ENCODE measurements around the gene EPS15. TPM values are rescaled to one million over a fixed set of nuclear protein-coding genes. Genes with fewer than 3 reads are reported as not detected.

The EPS15 gene
- total and polyA plus RNA-seq, 9 of the 15 experiments (the other 6 are each of a cell fraction or from before 2014, with no cell fraction given): 23.1 to 69.0 (median 41.7) TPM

- TF ChIP-seq YY1 (IDR thresholded peaks at IDR 0.05; ENCODE audit: borderline replicate concordance in 1 of 3, control insufficient read depth in 1 of 3, extremely low read depth in 1 of 3, insufficient read depth in 3 of 3, insufficient read length in 1 of 3, insufficient replicate concordance in 2 of 3, low read depth in 1 of 3, low read length in 2 of 3) (peak in 1 of 3 experiments; percentile 49), GATA2 (CRISPR knock-in tag; IDR thresholded peaks at IDR 0.05) (peak; percentile 13; the same call in 1 of the 2 replicates), POLR2H (tag; IDR thresholded peaks at IDR 0.05; ENCODE audit: low read depth) (peak; percentile 1; the same call in 1 of the 2 replicates), ZNF785 (CRISPR knock-in tag; IDR thresholded peaks at IDR 0.05) (no peak), MEIS2 (IDR thresholded peaks at IDR 0.05; ENCODE audit: partially characterized antibody) (peak; percentile 71), LEF1 (IDR thresholded peaks at IDR 0.05) (peak; percentile 73), NR4A1 (CRISPR knock-in tag; IDR thresholded peaks at IDR 0.05) (no peak), NR4A1 (tag; IDR thresholded peaks at IDR 0.05) (no peak), NRF1 (conservative IDR thresholded peaks at IDR 0.05 in 1 of 2, IDR thresholded peaks at IDR 0.05 in 1 of 2) (0 out of 4 replicates have a peak, but pooled peaks of 1 of the 2 experiments have one; percentile 9), ZFPM2 (CRISPR knock-in tag; IDR thresholded peaks at IDR 0.05) (no peak), SFPQ (IDR thresholded peaks at IDR 0.05; ENCODE audit: low read depth, low read length) (no peak), ETS2 (tag; IDR thresholded peaks at IDR 0.05; ENCODE audit: borderline replicate concordance, poor library complexity, severe bottlenecking) (no peak), MTA3 (IDR thresholded peaks at IDR 0.05; ENCODE audit: borderline replicate concordance) (peak; percentile 61; the same call in 1 of the 2 replicates), ETV6 (IDR thresholded peaks at IDR 0.05; ENCODE audit: borderline replicate concordance in 1 of 2, low read depth in 2 of 2, low read length in 1 of 2) (peak in 1 of 2 experiments; percentile 61; a peak in 1 of 4 replicates), ETV6 (CRISPR knock-in tag; IDR thresholded peaks at IDR 0.05; ENCODE audit: borderline replicate concordance) (no peak), ZNF316 (IDR thresholded peaks at IDR 0.05) (peak; percentile 84), NR2F6 (CRISPR knock-in tag; IDR thresholded peaks at IDR 0.05) (no peak), HINFP (tag; conservative IDR thresholded peaks at IDR 0.05; ENCODE audit: low read depth) (0 out of 2 replicates have a peak, but pooled peaks have one; percentile 1), CBX1 (IDR thresholded peaks at IDR 0.05; ENCODE audit: low read depth) (no peak), MAFK (IDR thresholded peaks at IDR 0.05; ENCODE audit: low read length) (peak; percentile 77), TRIM24 (IDR thresholded peaks at IDR 0.05) (peak in 1 of 2 experiments; percentile 13; a peak in 1 of 4 replicates), NCOA1 (IDR thresholded peaks at IDR 0.05; ENCODE audit: low read depth) (peak; percentile 56), HSF4 (CRISPR knock-in tag; IDR thresholded peaks at IDR 0.05; ENCODE audit: borderline replicate concordance) (0 out of 2 replicates have a peak, but pooled peaks have one; percentile 40), ARHGAP35 (IDR thresholded peaks at IDR 0.05; ENCODE audit: partially characterized antibody) (no peak), CREB1 (IDR thresholded peaks at IDR 0.05) (0 out of 2 replicates have a peak, but pooled peaks have one; percentile 41), CREB1 (CRISPR knock-in tag; IDR thresholded peaks at IDR 0.05) (no peak)
These were observed 1.0 kb upstream of the EPS15 start (continued) for GRCh38 chr1:51519865-51520699.

Data from K562 (cell line).